Stimulated activated naive B cell treated with anti-CD40 and anti-IgM and Interleukin-4, amounts not matched to agents 10 μg/mL and 1 μg/mL and 100 μg/mL, for 72 hours (primary cell): ENCODE results near the gene PPP1R15B.
A peak's percentile ranks its signal among the peaks of the same experiment; 100 is the strongest.
"Not testable (repeated sequence)": the region's sequence is repeated elsewhere in the genome, so short reads cannot be mapped to it uniquely, and the experiment has no call there.

Experiments used
- ATAC-seq, 2 donors: fragments of 150-1000 bp; cut with Tn5 transposase; replicated peaks; 2 replicates each; pipeline ENCODE4 v1.10.0; 2021; ENCODE audit warnings: moderate library complexity in 1 of 2
- DNase-seq: peaks from one replicate; pipeline ENCODE4 v3.0.0; 2021
- H3K27ac Mint-ChIP-seq: one replicate; pipeline ENCODE4 v1.8.0; 2022; ENCODE audit warnings: mild to moderate bottlenecking, mixed read lengths
- H3K27me3 Mint-ChIP-seq, 2 donors: one replicate each; pipeline ENCODE4 v1.8.0; 2022; ENCODE audit warnings: mixed read lengths in 2 of 2
- H3K36me3 Mint-ChIP-seq, 2 donors: one replicate each; pipeline ENCODE4 v1.8.0; 2022; ENCODE audit warnings: mixed read lengths in 2 of 2, mild to moderate bottlenecking in 1 of 2
- H3K4me1 Mint-ChIP-seq, 2 donors: one replicate each; pipeline ENCODE4 v1.8.0; 2022; ENCODE audit warnings: mixed read lengths in 2 of 2, mild to moderate bottlenecking in 1 of 2
- H3K4me3 Mint-ChIP-seq, 2 donors: one replicate each; pipeline ENCODE4 v1.8.0; 2022; ENCODE audit warnings: mild to moderate bottlenecking in 2 of 2, mixed read lengths in 2 of 2, moderate library complexity in 1 of 2
- H3K9me3 Mint-ChIP-seq, 2 donors: one replicate each; pipeline ENCODE4 v1.8.0; 2022; ENCODE audit warnings: mixed read lengths in 2 of 2, mild to moderate bottlenecking in 1 of 2

The PPP1R15B gene

DNA sequence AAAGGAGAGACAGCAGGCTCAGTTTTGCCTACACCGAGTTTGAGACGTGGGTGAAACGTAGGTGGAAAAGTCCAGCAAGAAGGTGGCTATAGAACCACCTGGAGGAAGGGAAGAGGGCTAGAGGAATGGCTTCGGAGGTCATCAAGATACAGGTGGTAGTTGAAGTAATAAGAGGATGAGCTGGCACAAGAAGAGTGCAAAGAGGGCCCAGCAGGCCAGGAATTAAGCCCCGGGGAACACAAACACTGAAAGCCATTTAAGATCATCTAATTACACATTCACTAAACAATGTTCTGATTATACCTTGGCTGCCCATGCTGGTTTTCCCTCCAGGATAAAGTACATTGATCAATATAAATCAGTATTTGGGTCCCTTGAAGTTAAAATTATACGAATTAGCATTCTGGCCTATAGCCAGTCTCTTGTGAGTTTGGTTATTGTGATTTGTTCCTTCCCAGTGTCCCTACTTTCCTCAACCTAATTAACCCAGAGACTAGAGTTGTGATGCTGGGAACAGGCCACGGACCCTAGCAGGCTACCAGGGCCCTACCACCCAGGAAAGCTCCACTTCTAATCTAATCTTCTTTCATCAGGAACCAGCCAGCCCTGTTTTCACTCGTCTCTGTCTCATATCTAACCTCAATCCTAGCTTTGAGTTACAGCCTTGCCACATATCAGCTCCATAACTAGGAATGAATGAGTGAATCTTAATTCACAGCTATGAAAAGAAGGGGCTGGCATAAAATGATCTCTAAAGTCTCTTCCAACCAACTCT, 26.4 kb upstream of the PPP1R15B start:
- peaks cover 0 to 7% of the 10 kb centered on the region in 2 donors for H3K4me1 Mint-ChIP-seq
- DNase-seq (no peak), ATAC-seq (no peak)
- no peaks in the 10 kb centered on the region for H3K27me3 Mint-ChIP-seq
- peak overlapping the region; percentile 21 for H3K27ac Mint-ChIP-seq
- no peak overlapping the region for H3K4me3 Mint-ChIP-seq
- no peaks in the 10 kb centered on the region for H3K9me3 Mint-ChIP-seq
- peaks cover 34 to 76% of the 10 kb centered on the region in 2 donors for H3K36me3 Mint-ChIP-seq

DNA sequence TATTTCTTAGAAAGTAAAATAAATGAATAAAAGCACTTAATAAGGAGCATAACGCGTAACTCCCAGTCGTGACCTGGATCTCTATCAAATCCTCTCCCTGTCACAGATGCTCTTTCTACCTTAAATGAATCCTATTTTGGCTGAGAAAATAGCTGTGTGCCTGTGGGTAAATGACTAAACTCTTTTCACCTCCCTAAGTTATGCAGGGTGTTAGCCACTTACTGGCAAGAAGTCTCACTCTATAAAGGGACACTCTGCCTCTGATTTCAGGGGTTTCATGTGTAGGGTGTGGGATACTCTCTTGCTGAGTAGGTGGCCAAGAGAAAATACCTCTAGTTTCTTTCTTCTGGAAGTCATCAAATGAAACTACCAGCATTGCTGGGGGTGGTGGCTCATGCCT, 24.3 kb upstream of the PPP1R15B start:
- Mint-ChIP-seq H3K36me3 (peaks cover 40 to 78% of the 10 kb centered on the region in 2 donors), H3K27me3 (no peaks in the 10 kb centered on the region), H3K4me3 (no peak overlapping the region), H3K4me1 (peaks cover 11 to 12% of the 10 kb centered on the region in 2 donors), H3K27ac (peak overlapping the region; percentile 65), H3K9me3 (no peaks in the 10 kb centered on the region)
- no peak for DNase-seq
- no peak for ATAC-seq

- no peaks in the 10 kb centered on the region for H3K27me3 Mint-ChIP-seq
- H3K9me3 Mint-ChIP-seq: no peaks in the 10 kb centered on the region
- peak overlapping the region; percentile 60 for H3K27ac Mint-ChIP-seq
- peaks cover 40 to 77% of the 10 kb centered on the region in 2 donors for H3K36me3 Mint-ChIP-seq
- peaks cover 11 to 12% of the 10 kb centered on the region in 2 donors for H3K4me1 Mint-ChIP-seq
- no peak for DNase-seq
- H3K4me3 Mint-ChIP-seq: no peak overlapping the region
- no peak for ATAC-seq
Observed at GRCh38 chr1:204435381-204435831, 23.8 kb upstream of the PPP1R15B start.

DNA sequence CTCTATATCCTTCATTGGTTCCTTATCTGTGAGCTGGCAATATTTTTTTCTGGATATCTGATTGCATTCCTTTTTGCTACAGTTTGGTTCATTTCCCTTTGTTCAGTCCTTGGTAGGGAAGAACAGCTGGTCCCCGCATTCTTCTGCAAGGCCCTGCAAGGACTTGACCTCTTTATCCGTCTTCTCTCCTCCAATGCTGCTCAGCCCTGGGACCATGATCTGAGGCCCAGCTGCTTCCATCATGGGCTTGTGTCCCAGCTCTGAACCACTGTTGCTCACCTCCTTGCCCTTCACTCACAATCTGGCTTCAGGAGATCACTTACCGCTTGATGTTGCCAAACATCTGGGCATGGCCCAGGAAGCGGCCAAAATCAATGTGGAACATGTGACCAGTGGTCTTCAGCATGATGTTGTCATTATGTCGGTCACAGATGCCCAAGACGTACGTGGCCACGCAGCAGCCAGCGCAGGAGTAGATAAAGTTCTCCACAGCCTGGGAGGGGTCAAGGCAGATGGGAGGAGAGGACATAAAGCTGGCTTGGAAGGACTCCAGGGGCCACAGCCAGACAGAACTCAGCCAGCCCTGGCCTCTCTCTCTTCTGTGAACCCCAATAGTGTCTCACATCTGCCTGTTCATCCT, 22.6 kb upstream of the PPP1R15B start:
- Mint-ChIP-seq H3K9me3 (no peaks in the 10 kb centered on the region), H3K4me1 (peaks cover 11 to 12% of the 10 kb centered on the region in 2 donors), H3K4me3 (no peak overlapping the region), H3K27ac (peak overlapping the region; percentile 80), H3K36me3 (peaks cover 40 to 72% of the 10 kb centered on the region in 2 donors), H3K27me3 (no peaks in the 10 kb centered on the region)
- ATAC-seq: no peak
- DNase-seq: no peak

DNA sequence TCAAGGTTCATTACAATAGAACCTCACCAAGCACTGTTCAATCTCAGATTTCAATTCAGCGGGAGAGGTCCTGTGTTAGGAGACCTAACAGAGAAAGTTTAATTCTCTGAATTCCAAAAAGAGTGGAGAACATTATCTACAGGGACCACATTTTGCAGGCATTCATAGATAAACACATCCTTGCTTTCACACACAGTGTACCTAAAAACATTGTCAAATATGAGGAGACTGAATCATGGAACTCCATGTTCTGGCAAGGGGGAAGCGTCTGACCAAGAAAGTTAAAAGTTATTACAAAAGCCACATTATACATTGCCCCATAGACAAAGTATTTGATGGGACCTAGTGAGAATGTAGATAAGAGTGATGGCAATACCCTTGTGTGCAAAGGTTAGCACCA, 21.1 kb upstream of the PPP1R15B start:
- peaks cover 42 to 71% of the 10 kb centered on the region in 2 donors for H3K36me3 Mint-ChIP-seq
- peak overlapping the region; percentile 37 for H3K27ac Mint-ChIP-seq
- no peaks in the 10 kb centered on the region for H3K27me3 Mint-ChIP-seq
- H3K9me3 Mint-ChIP-seq: no peaks in the 10 kb centered on the region
- peaks cover 12 to 14% of the 10 kb centered on the region in 2 donors for H3K4me1 Mint-ChIP-seq
- no peak for DNase-seq
- ATAC-seq: no peak
- H3K4me3 Mint-ChIP-seq: no peak overlapping the region

GRCh38 chr1:204431310-204432184, 19.9 kb upstream of the PPP1R15B start:
- Mint-ChIP-seq H3K4me1 (peaks cover 10 to 16% of the 10 kb centered on the region in 2 donors), H3K27me3 (no peaks in the 10 kb centered on the region), H3K9me3 (no peaks in the 10 kb centered on the region), H3K27ac (peak overlapping the region; percentile 44), H3K36me3 (peaks cover 43 to 72% of the 10 kb centered on the region in 2 donors), H3K4me3 (no peak overlapping the region)
- peak; percentile 92 to 93 for ATAC-seq
- peak; percentile 56 for DNase-seq

GRCh38 chr1:204429746-204430145, 18.1 kb upstream of the PPP1R15B start:
- no peak overlapping the region for H3K4me3 Mint-ChIP-seq
- peaks cover 13 to 16% of the 10 kb centered on the region in 2 donors for H3K4me1 Mint-ChIP-seq
- no peaks in the 10 kb centered on the region for H3K27me3 Mint-ChIP-seq
- H3K36me3 Mint-ChIP-seq: peaks cover 51 to 74% of the 10 kb centered on the region in 2 donors
- H3K27ac Mint-ChIP-seq: no peak overlapping the region
- no peaks in the 10 kb centered on the region for H3K9me3 Mint-ChIP-seq
- DNase-seq: no peak
- ATAC-seq: no peak

DNA sequence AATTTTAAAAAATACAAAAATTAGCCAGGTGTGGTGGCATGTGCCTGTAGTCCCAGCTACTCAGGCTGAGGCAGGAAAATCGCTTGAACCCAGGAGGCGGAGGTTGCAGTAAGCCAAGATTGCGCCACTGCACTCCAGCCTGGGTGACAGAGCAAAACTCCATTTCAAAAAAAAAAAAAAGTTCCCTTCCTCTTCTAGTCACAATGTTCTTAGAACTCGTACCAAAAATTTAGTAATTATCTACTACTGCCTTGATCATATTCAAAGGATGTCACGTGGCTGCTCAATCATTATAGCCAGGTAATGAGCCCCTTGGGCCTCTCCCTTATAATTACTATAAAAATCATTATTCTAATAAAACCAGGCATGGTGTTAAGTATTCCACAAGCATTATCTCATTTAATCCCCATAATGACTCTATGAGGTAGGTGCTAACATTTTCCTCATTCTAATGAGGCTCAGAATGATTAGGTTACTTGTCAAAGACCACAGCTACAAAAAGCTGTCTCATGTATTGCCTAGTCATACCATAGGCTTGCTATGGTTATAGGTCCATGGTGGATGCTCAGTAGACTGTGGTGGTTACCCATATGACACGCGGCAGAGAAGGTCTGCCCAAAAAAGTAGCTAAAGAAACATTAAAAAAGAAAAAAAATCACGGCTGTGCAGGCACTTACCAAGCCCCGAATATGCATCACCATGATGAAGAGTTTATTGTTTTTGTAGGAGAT, 15.5 kb upstream of the PPP1R15B start:
- ATAC-seq (no peak), DNase-seq (no peak)
- H3K4me1 Mint-ChIP-seq: peaks cover 13 to 16% of the 10 kb centered on the region in 2 donors
- no peak overlapping the region for H3K27ac Mint-ChIP-seq
- H3K36me3 Mint-ChIP-seq: peaks cover 38 to 58% of the 10 kb centered on the region in 2 donors
- no peaks in the 10 kb centered on the region for H3K9me3 Mint-ChIP-seq
- H3K27me3 Mint-ChIP-seq: no peaks in the 10 kb centered on the region
- H3K4me3 Mint-ChIP-seq: no peak overlapping the region

DNA sequence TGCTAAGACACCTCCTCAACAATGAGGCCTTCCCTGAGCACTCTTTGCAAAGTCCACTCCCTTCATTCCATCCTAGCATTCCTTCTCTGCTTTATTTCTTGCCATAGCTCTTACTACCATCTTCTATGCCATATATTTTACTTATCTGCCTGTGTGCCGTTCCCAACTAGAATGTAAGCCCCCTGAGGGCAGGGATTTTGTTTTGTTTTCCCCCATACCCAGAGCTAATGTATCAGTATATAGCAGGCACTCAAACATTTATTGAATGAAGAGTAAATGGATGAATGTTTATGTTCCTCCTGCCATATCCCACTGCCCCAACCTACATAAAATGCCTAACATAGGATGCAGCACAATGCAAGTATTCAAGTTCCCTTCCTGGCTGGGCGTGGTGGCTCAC, 14.9 kb upstream of the PPP1R15B start:
- H3K36me3 Mint-ChIP-seq: peaks cover 32 to 52% of the 10 kb centered on the region in 2 donors
- H3K9me3 Mint-ChIP-seq: no peaks in the 10 kb centered on the region
- peak overlapping the region; percentile 63 for H3K27ac Mint-ChIP-seq
- ATAC-seq (no peak), DNase-seq (no peak)
- no peak overlapping the region for H3K4me3 Mint-ChIP-seq
- H3K4me1 Mint-ChIP-seq: peaks cover 8 to 11% of the 10 kb centered on the region in 2 donors
- no peaks in the 10 kb centered on the region for H3K27me3 Mint-ChIP-seq

DNA sequence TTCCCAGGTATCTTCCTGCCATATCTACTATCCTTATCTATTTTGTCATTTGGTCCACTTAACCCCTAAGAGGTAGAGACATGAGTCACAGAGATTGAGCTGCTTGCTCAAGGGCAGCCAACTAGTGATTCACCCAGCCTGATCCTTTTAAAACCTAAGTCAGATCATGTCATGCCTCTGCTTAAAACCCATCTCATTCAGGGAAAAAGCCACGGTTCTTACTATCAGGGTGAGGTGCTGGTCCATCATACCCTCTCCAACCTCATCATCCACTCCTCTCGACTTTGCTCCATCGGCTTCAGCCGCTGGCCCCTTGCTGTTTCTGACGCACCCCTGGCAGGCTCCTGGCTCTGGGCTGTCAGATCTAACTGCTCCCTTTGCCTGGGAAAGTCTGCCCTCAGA, 14.4 kb upstream of the PPP1R15B start:
- peaks cover 4 to 10% of the 10 kb centered on the region in 2 donors for H3K4me1 Mint-ChIP-seq
- H3K9me3 Mint-ChIP-seq: no peaks in the 10 kb centered on the region
- no peaks in the 10 kb centered on the region for H3K27me3 Mint-ChIP-seq
- H3K36me3 Mint-ChIP-seq: peaks cover 27 to 51% of the 10 kb centered on the region in 2 donors
- H3K4me3 Mint-ChIP-seq: no peak overlapping the region
- ATAC-seq: no peak
- peak overlapping the region; percentile 63 for H3K27ac Mint-ChIP-seq
- DNase-seq: no peak

- Mint-ChIP-seq H3K4me1 (peaks cover 13 to 22% of the 10 kb centered on the region in 2 donors), H3K9me3 (no peaks in the 10 kb centered on the region), H3K27ac (peak overlapping the region; percentile 69), H3K36me3 (peaks cover 29 to 56% of the 10 kb centered on the region in 2 donors), H3K27me3 (no peaks in the 10 kb centered on the region), H3K4me3 (no peak overlapping the region)
- ATAC-seq (no peak), DNase-seq (no peak)
Observed at GRCh38 chr1:204424621-204425020, 13.0 kb upstream of the PPP1R15B start.

DNA sequence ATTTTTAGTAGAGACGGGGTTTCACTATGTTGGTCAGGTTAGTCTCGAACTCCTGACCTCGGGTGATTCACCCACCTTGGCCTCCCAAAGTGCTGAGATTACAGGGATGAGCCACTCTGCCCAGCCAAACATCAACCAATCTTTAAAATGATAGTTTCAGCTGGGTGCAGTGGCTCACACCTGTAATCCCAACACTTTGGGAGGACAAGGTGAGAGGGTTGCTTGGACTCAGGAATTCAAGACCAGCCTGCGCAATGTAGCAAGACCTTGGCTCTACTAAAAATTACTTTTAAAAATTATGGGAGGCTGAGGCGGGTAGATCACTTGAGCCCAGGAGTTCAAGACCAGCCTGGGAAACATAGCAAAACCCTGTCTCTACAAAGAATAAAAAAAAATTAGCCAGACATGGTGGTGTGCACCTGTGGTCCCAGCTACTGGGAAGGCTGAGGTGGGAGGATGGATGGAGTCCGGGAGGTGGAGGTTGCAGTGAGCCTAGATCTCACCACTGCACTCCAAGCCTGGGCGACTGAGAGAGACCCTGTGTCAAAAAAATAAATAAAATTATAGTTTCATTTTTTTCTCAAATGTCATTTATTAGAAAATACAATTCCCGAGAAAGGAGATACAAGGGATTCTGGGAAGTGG, 10.6 kb upstream of the PPP1R15B start:
- H3K4me1 Mint-ChIP-seq: peaks cover 33 to 42% of the 10 kb centered on the region in 2 donors
- H3K27ac Mint-ChIP-seq, H3K27me3 Mint-ChIP-seq, ATAC-seq, DNase-seq, H3K9me3 Mint-ChIP-seq, H3K4me3 Mint-ChIP-seq: not testable (repeated sequence)
- peaks cover 25 to 58% of the 10 kb centered on the region in 2 donors for H3K36me3 Mint-ChIP-seq

DNA sequence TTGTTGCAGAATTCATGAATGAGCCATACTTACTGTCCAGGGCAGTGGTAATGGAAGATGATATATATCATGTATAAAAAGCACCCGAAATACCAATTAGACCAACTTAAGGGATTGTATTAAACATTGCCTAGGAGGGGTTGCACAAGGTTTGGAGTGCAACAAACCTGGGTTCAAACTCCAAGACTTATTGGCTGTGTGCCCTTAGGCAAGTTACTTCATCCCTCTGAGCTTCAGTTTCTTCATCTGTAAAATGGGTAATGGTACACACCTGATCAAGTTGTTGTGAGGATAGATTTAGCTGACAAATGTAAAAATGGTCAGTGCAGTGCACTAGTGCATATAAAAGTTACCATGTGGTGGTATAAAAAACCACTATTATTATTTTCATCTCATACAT, 9.8 kb upstream of the PPP1R15B start:
- Mint-ChIP-seq H3K27ac (peak overlapping the region; percentile 31), H3K4me3 (no peak overlapping the region), H3K36me3 (peaks cover 24 to 52% of the 10 kb centered on the region in 2 donors), H3K9me3 (no peaks in the 10 kb centered on the region), H3K27me3 (no peaks in the 10 kb centered on the region), H3K4me1 (peaks cover 32 to 47% of the 10 kb centered on the region in 2 donors)
- DNase-seq (no peak), ATAC-seq (no peak)
